GM12878 (cell line): ENCODE results near the gene OTOA.

Experiments used
- CTCF ChIP-seq, 3 experiments: IDR thresholded peaks in 2 of 3; conservative IDR thresholded peaks in 1 of 3; 2 replicates each; pipeline ENCODE4 v1.5.1; 2011; ENCODE audit warnings: low read depth in 3 of 3, low read length in 3 of 3, mild to moderate bottlenecking in 3 of 3, control low read depth in 2 of 3, moderate library complexity in 2 of 3, inconsistent platforms in 1 of 3, mixed read lengths in 1 of 3; ENCODE audit not compliant: control insufficient read depth in 2 of 3, insufficient read depth in 1 of 3; ENCODE audit errors: extremely low read depth in 1 of 3
- DPF2 ChIP-seq: fragments of 450-650 bp; IDR thresholded peaks from 2 replicates; pipeline ENCODE4 v1.6.1; 2017; ENCODE audit warnings: mild to moderate bottlenecking
- EP300 ChIP-seq, 2 experiments: fragments of 150-350 bp in 1 of 2; IDR thresholded peaks; 2 replicates each; pipeline ENCODE4 v1.6.1; 2011 to 2012; ENCODE audit warnings: low read depth in 2 of 2, low read length in 2 of 2, borderline replicate concordance in 1 of 2, improper control_type of control experiment in 1 of 2, inconsistent platforms in 1 of 2; ENCODE audit not compliant: control insufficient read depth in 1 of 2
- ETV6 ChIP-seq, 2 experiments: fragments of 450-650 bp in 1 of 2; IDR thresholded peaks in 1 of 2; conservative IDR thresholded peaks in 1 of 2; 2 replicates each; pipeline ENCODE4 v1.6.1; 2014; ENCODE audit warnings: antibody characterized with exemption in 1 of 2, borderline replicate concordance in 1 of 2, low read depth in 1 of 2, mild to moderate bottlenecking in 1 of 2, moderate library complexity in 1 of 2
- GABPA ChIP-seq: IDR thresholded peaks from 2 replicates; pipeline ENCODE4 v1.6.1; 2014; ENCODE audit warnings: antibody characterized with exemption, low read depth, mild to moderate bottlenecking, inconsistent platforms
- POLR2AphosphoS2 ChIP-seq: IDR thresholded peaks from 2 replicates; pipeline ENCODE4 v1.6.1; 2011; ENCODE audit warnings: low read depth, mild to moderate bottlenecking, low read length, improper control_type of control experiment, moderate library complexity
- POLR2AphosphoS5 ChIP-seq: IDR thresholded peaks from 2 replicates; pipeline ENCODE4 v1.6.1; 2011; ENCODE audit warnings: mild to moderate bottlenecking, low read length, inconsistent platforms
- POU2F2 ChIP-seq: IDR thresholded peaks from 3 replicates; pipeline ENCODE4 v1.6.1; 2011; ENCODE audit warnings: low read depth, mild to moderate bottlenecking, low read length, borderline replicate concordance
- SMARCA5 ChIP-seq: fragments of 450-650 bp; IDR thresholded peaks from 2 replicates; pipeline ENCODE4 v1.6.1; 2017; ENCODE audit warnings: mild to moderate bottlenecking

- TF ChIP-seq ETV6 (conservative IDR thresholded peaks at IDR 0.05 in 1 of 2, IDR thresholded peaks at IDR 0.05 in 1 of 2; ENCODE audit: borderline replicate concordance in 1 of 2, low read depth in 1 of 2) (no peak), SMARCA5 (no peak), POU2F2 (no peak), DPF2 (no peak), CTCF (IDR thresholded peaks at IDR 0.05 in 2 of 3, conservative IDR thresholded peaks at IDR 0.05 in 1 of 3; ENCODE audit: control insufficient read depth in 2 of 3, extremely low read depth in 1 of 3, insufficient read depth in 1 of 3, low read depth in 3 of 3, low read length in 3 of 3) (no peak), GABPA (no peak), POLR2AphosphoS5 (no peak), POLR2AphosphoS2 (no peak), EP300 (IDR thresholded peaks at IDR 0.05; ENCODE audit: borderline replicate concordance in 1 of 2, control insufficient read depth in 1 of 2, low read depth in 2 of 2, low read length in 2 of 2) (no peak)
These were observed 35.0 kb upstream of the OTOA start for GRCh38 chr16:21628772-21629171.
